HepG2 (cell line): ENCODE data around the gene DCPS. TPM values are rescaled to one million over a fixed set of nuclear protein-coding genes. Genes with fewer than 3 reads are reported as not detected.
A peak's percentile ranks its signal among the peaks of the same experiment; 100 is the strongest.

Experiments
- ATAC-seq: fragments of 200-7000 bp; cut with Tn5 transposase; 3 replicates; pipeline ENCODE4 v1.9.1; 2020; ENCODE audit warnings: mild to moderate bottlenecking, moderate library complexity
- BruUV-seq: library from RNA; stranded (reverse); fragments of 400-500 nt; replicated peaks from 2 replicates; lab custom pipeline; 2021; lab: Mats Ljungman, UMichigan
- CTCF ChIA-PET: fragments of 300-600 bp; formaldehyde crosslinking; extraction: SDS; loops from one replicate; lab custom pipeline; 2021; ENCODE audit warnings: low total read pairs, inconsistent platforms, low intra/inter-chr PET ratio; lab: Yijun Ruan, JAX
- POLR2A ChIA-PET: fragments of 350-600 bp; sonication (Branson Sonifier 250); formaldehyde crosslinking; loops from one replicate; lab custom pipeline; 2020; ENCODE audit warnings: antibody characterized with exemption, inconsistent platforms; lab: Yijun Ruan, JAX
- DNase-seq: peaks from one replicate; pipeline ENCODE4 v3.0.0-alpha.2; 2015; ENCODE audit warnings: low spot score
- FAIRE-seq: peaks from 3 replicates; lab custom pipeline; 2011; peaks lifted over from hg19 to GRCh38; lab: Jason Lieb, UNC
- H2AFZ ChIP-seq: one replicate; pipeline ENCODE4 v1.6.1; 2011; ENCODE audit warnings: low read length, inconsistent platforms
- H3K27ac ChIP-seq: fragments of 300-600 bp; 3 replicates; pipeline ENCODE4 v1.8.0; 2011; ENCODE audit warnings: mixed run types, mild to moderate bottlenecking, mixed read lengths, low read length, inconsistent platforms; ENCODE audit not compliant: insufficient read depth; ENCODE audit errors: extremely low read length
- H3K27me3 ChIP-seq, 2 experiments: fragments of 200-600 bp in 1 of 2; 2 replicates in 1 of 2; 3 replicates in 1 of 2; pipeline versions ENCODE4 v1.6.0 to v1.8.0; 2011; ENCODE audit warnings: low read length in 2 of 2, mild to moderate bottlenecking in 2 of 2, moderate library complexity in 2 of 2, inconsistent platforms in 1 of 2; ENCODE audit not compliant: insufficient read depth in 2 of 2, control insufficient read depth in 1 of 2
- H3K36me3 ChIP-seq, 2 experiments: fragments of 200-600 bp in 1 of 2; replicated peaks in 1 of 2; 2 replicates in 1 of 2; 3 replicates in 1 of 2; pipeline versions ENCODE4 v1.5.1 to v1.8.0; 2011; ENCODE audit warnings: low read length in 2 of 2, inconsistent platforms in 1 of 2; ENCODE audit not compliant: insufficient read depth in 2 of 2, control insufficient read depth in 1 of 2
- H3K4me1 ChIP-seq: 2 replicates; pipeline ENCODE4 v1.5.1; 2012; ENCODE audit warnings: low read length, inconsistent platforms; ENCODE audit not compliant: insufficient read depth
- H3K4me2 ChIP-seq: 2 replicates; pipeline ENCODE4 v1.6.0; 2011; ENCODE audit warnings: low read depth, low read length, inconsistent platforms
- H3K4me3 ChIP-seq, 3 experiments: fragments of 200-600 bp in 1 of 3; sonication (generic), shearing (Covaris generic) in 1 of 3; replicated peaks in 1 of 3; 2 replicates each; pipeline ENCODE4 v1.5.1; 2011 to 2016; ENCODE audit warnings: low read length in 3 of 3, inconsistent platforms in 2 of 3, low read depth in 2 of 3, mild to moderate bottlenecking in 2 of 3, control low read depth in 1 of 3, mixed read lengths in 1 of 3; ENCODE audit not compliant: insufficient read depth in 1 of 3
- H3K79me2 ChIP-seq: one replicate; pipeline ENCODE4 v1.6.1; 2011; ENCODE audit warnings: low read length, inconsistent platforms; ENCODE audit not compliant: insufficient read depth
- H3K9ac ChIP-seq: 2 replicates; pipeline ENCODE4 v1.6.0; 2011; ENCODE audit warnings: mild to moderate bottlenecking, low read depth, low read length, inconsistent platforms; ENCODE audit not compliant: insufficient read depth
- H3K9me3 ChIP-seq: 2 replicates; pipeline ENCODE4 v1.5.1; 2012; ENCODE audit warnings: mild to moderate bottlenecking, low read length
- H4K20me1 ChIP-seq: 2 replicates; pipeline ENCODE4 v1.6.0; 2011; ENCODE audit warnings: inconsistent platforms, mild to moderate bottlenecking, low read length, moderate library complexity; ENCODE audit not compliant: insufficient read depth
- WGBS: methylation state at CpG from one replicate; pipeline ENCODE4 v1.1.6; 2017; ENCODE audit warnings: low lambda C conversion rate; 5-methylcytosine and 5-hydroxymethylcytosine counted together
- in situ Hi-C: cut with HindIII; loops from 2 replicates; pipeline ENCODE4 v1.10.0; 2017; ENCODE audit warnings: low pct_unique_long_range_greater_than_20kb; ENCODE audit not compliant: extremely low pct_ligation_motif_present
- intact Hi-C: fragments of 100-400 bp; cut with micrococcal nuclease; formaldehyde crosslinking; loops from one replicate; pipeline ENCODE4 v1.10.0; 2022; ENCODE audit not compliant: unreplicated experiment
- polyA plus RNA-seq, 8 experiments: library from polyadenylated mRNA; depleted of rRNA in 3 of 8; stranded (reverse) in 7 of 8; unstranded in 1 of 8; fragments of >200 nt; fragmentation: Illumina TruSeq in 4 of 8; extraction: Trizol in 4 of 8; gene quantifications; 2 replicates each; pipeline versions ENCODE4 v1.2.1 to v1.2.3, GENCODE V29; 2011 to 2016; ENCODE audit warnings: low read depth in 4 of 8, missing spikeins in 1 of 8, mixed read lengths in 1 of 8; ENCODE audit not compliant: insufficient read depth in 1 of 8
- total RNA-seq, 5 experiments: library from RNA; depleted of rRNA; stranded (reverse); fragments of >200 nt; fragmentation: Illumina TruSeq; extraction: Trizol; gene quantifications; 2 replicates each; pipeline ENCODE4 v1.2.3, GENCODE V29; 2016; ENCODE audit warnings: low read depth in 1 of 5
- TF ChIP-seq, protein P1 (sequence below): sonication (generic); formaldehyde crosslinking; IDR thresholded peaks from 2 replicates; pipeline ENCODE4 v1.5.0; 2020; ENCODE audit warnings: mild to moderate bottlenecking, missing genetic modification reagents
- TF ChIP-seq, protein P2 (sequence below): IDR thresholded peaks from 2 replicates; pipeline ENCODE4 v1.6.1; 2012; ENCODE audit warnings: low read depth, low read length, improper control_type of control experiment

DCPS gene
- total and polyA plus RNA-seq, 2 of the 13 experiments (the other 11 are each of a cell fraction or from before 2014, with no cell fraction given), result 21.9 to 22.5 TPM

DNA sequence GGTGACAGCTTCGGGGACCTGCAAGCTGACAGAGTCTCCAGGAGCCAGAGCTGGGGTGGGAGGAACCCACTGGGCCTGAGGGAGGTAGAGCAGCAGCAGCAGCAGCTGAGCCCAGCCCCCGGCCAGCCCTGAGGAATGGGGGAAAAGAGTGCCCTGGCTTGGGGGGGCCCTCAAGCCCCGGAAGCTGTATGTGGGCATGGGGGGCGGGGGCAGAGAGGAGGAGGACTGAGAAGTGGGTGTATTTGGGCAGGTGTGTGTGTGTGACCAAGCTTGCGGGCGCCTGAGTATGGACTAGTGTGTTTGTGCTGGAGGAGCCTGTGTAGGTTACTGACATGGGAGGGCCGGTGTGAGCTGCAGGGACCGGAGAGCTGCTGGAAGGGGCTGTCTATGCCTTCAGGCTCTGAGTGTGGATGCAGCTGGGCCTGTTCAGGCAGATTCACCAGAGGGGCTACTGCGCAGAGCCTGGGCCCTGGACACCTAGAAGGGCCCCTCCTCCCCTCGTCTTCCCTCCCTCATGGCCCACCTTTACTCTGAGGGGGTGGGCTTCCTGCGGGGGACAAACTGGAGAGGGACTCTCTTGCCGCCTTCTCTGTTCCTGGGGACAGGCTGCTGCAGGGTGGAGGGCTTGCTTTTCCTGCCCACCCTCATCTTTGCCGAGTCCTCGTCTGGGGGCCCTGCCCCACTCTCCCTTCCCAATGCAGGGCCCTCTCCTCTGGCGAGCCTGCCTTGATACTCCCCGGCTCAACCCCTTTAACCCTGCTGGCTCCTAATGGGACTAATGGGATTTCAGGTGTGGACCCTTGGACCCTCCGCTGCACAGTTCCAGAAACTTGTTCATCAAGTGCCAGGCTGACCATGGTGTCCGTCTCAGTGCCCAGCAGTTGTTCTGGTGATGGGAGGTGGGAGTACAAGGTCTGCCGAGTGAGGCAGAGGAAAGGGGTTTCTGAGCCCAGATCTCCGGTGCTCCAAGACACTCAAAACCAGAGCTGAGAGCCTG, 79.8 kb downstream of the DCPS start:
- Histone ChIP-seq H3K27me3 (no peaks in the 10 kb centered on the region), H3K27ac (no peak overlapping the region), H3K79me2 (peaks cover 2% of the 10 kb centered on the region), H3K4me2 (no peak overlapping the region), H3K9ac (no peak overlapping the region), H2AFZ (no peak overlapping the region), H3K4me3 (no peak overlapping the region), H3K36me3 (no peaks in the 10 kb centered on the region; a peak in 1 of 5 replicates), H4K20me1 (no peaks in the 10 kb centered on the region), H3K9me3 (no peaks in the 10 kb centered on the region), H3K4me1 (no peaks in the 10 kb centered on the region)
- POLR2A ChIA-PET, result no interaction called here
- intact Hi-C loops (no loop called here), in situ Hi-C loops (no loop called here)
- BruUV-seq, result no TSS peak
- TF ChIP-seq, protein P1, sequence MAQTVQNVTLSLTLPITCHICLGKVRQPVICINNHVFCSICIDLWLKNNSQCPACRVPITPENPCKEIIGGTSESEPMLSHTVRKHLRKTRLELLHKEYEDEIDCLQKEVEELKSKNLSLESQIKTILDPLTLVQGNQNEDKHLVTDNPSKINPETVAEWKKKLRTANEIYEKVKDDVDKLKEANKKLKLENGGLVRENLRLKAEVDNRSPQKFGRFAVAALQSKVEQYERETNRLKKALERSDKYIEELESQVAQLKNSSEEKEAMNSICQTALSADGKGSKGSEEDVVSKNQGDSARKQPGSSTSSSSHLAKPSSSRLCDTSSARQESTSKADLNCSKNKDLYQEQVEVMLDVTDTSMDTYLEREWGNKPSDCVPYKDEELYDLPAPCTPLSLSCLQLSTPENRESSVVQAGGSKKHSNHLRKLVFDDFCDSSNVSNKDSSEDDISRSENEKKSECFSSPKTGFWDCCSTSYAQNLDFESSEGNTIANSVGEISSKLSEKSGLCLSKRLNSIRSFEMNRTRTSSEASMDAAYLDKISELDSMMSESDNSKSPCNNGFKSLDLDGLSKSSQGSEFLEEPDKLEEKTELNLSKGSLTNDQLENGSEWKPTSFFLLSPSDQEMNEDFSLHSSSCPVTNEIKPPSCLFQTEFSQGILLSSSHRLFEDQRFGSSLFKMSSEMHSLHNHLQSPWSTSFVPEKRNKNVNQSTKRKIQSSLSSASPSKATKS (CRISPR knock-in tag), result no peak
- TF ChIP-seq, protein P2, sequence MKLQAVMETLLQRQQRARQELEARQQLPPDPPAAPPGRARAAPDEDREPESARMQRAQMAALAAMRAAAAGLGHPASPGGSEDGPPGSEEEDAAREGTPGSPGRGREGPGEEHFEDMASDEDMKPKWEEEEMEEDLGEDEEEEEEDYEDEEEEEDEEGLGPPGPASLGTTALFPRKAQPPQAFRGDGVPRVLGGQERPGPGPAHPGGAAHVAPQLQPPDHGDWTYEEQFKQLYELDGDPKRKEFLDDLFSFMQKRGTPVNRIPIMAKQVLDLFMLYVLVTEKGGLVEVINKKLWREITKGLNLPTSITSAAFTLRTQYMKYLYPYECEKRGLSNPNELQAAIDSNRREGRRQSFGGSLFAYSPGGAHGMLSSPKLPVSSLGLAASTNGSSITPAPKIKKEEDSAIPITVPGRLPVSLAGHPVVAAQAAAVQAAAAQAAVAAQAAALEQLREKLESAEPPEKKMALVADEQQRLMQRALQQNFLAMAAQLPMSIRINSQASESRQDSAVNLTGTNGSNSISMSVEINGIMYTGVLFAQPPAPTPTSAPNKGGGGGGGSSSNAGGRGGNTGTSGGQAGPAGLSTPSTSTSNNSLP, result no peak
- FAIRE-seq (no peak), DNase-seq (no peak), ATAC-seq (peak; percentile 20)
- WGBS, result 97% methylated on average over 16 of the region's 20 CpGs
- CTCF ChIA-PET, result no interaction called here
